GM23338 (cell line): ENCODE measurements around the gene PRPF39. TPM values are rescaled to one million over a fixed set of nuclear protein-coding genes. Genes with fewer than 3 reads are reported as not detected.

Experiments used
- ATAC-seq: fragments of 200-7000 bp; cut with Tn5 transposase; 3 replicates; pipeline ENCODE4 v1.9.1; 2020
- DNase-seq: peaks from one replicate; pipeline ENCODE4 v3.0.0-alpha.2; 2015; ENCODE audit warnings: low spot score
- H2AFZ ChIP-seq: fragments of 200-600 bp; sonication (generic); 2 replicates; pipeline ENCODE4 v1.8.0; 2016; ENCODE audit warnings: antibody characterized with exemption, mild to moderate bottlenecking, moderate library complexity
- H3F3A ChIP-seq: fragments of 200-600 bp; sonication (generic); replicated peaks from 2 replicates; pipeline ENCODE4 v1.8.0; 2017; ENCODE audit warnings: antibody characterized with exemption, mixed run types, low read depth
- H3K27ac ChIP-seq: fragments of 200-600 bp; sonication (generic); 2 replicates; pipeline ENCODE4 v1.6.1; 2016; ENCODE audit warnings: low read depth
- H3K27me3 ChIP-seq: fragments of 200-600 bp; sonication (generic); 2 replicates; pipeline ENCODE4 v1.8.0; 2016; ENCODE audit warnings: mild to moderate bottlenecking, mixed run types, moderate library complexity; ENCODE audit not compliant: insufficient read depth
- H3K36me3 ChIP-seq: fragments of 200-600 bp; sonication (generic); 2 replicates; pipeline ENCODE4 v1.8.0; 2016; ENCODE audit warnings: mild to moderate bottlenecking; ENCODE audit not compliant: insufficient read depth
- H3K4me1 ChIP-seq: fragments of 200-600 bp; sonication (generic); 2 replicates; pipeline ENCODE4 v1.8.0; 2016; ENCODE audit warnings: mild to moderate bottlenecking, moderate library complexity; ENCODE audit not compliant: insufficient read depth
- H3K4me2 ChIP-seq: fragments of 200-600 bp; sonication (generic); 2 replicates; pipeline ENCODE4 v1.7.1; 2017; ENCODE audit warnings: mixed run types
- H3K4me3 ChIP-seq: fragments of 200-600 bp; sonication (generic); 2 replicates; pipeline ENCODE4 v1.6.1; 2016; ENCODE audit warnings: mixed run types
- H3K79me2 ChIP-seq: fragments of 200-600 bp; sonication (generic); replicated peaks from 2 replicates; pipeline ENCODE4 v1.8.0; 2017; ENCODE audit warnings: mild to moderate bottlenecking; ENCODE audit not compliant: insufficient read depth
- H3K9me2 ChIP-seq: fragments of 200-600 bp; sonication (generic); 2 replicates; pipeline ENCODE4 v1.8.0; 2017; ENCODE audit not compliant: insufficient read depth
- H4K20me1 ChIP-seq: fragments of 200-600 bp; sonication (generic); replicated peaks from 2 replicates; pipeline ENCODE4 v1.8.0; 2017; ENCODE audit warnings: mild to moderate bottlenecking; ENCODE audit not compliant: insufficient read depth
- H3K27ac Mint-ChIP-seq: 2 replicates; pipeline ENCODE4 v1.8.0; 2020; ENCODE audit warnings: inconsistent platforms, mild to moderate bottlenecking, moderate library complexity, mixed read lengths
- H3K27me3 Mint-ChIP-seq: 3 replicates; pipeline ENCODE4 v1.8.0; 2022; ENCODE audit warnings: low read depth, mild to moderate bottlenecking, moderate library complexity, mixed read lengths, inconsistent platforms; ENCODE audit not compliant: insufficient read depth, poor library complexity
- H3K36me3 Mint-ChIP-seq: 3 replicates; pipeline ENCODE4 v1.8.0; 2021; ENCODE audit warnings: low read depth, mild to moderate bottlenecking, inconsistent platforms, moderate library complexity, mixed read lengths
- H3K4me1 Mint-ChIP-seq: 3 replicates; pipeline ENCODE4 v1.8.0; 2020; ENCODE audit warnings: mild to moderate bottlenecking, inconsistent platforms, mixed read lengths
- H3K4me3 Mint-ChIP-seq: 3 replicates; pipeline ENCODE4 v1.8.0; 2021; ENCODE audit warnings: moderate library complexity, mild to moderate bottlenecking, inconsistent platforms, mixed read lengths
- H3K9me3 Mint-ChIP-seq: 3 replicates; pipeline ENCODE4 v1.8.0; 2020; ENCODE audit warnings: moderate library complexity, mild to moderate bottlenecking, inconsistent platforms, mixed read lengths
- CREB1 ChIP-seq: fragments of 250-450 bp; sonication (Bioruptor Pico); IDR thresholded peaks from 2 replicates; pipeline ENCODE4 v1.5.0; 2020; ENCODE audit warnings: low read depth, mild to moderate bottlenecking, moderate library complexity
- CTCF ChIP-seq, 2 experiments: fragments of 200-600 bp in 1 of 2; sonication (generic) in 1 of 2; conservative IDR thresholded peaks; 2 replicates each; pipeline versions ENCODE4 v1.5.1 to v1.6.1; 2016 to 2017; ENCODE audit warnings: antibody characterized with exemption in 2 of 2, low read depth in 2 of 2, mild to moderate bottlenecking in 2 of 2, moderate library complexity in 1 of 2
- EZH2 ChIP-seq: fragments of 200-600 bp; sonication (generic); IDR thresholded peaks from one replicate; pipeline ENCODE4 v1.8.0; 2017; ENCODE audit warnings: antibody characterized with exemption, mild to moderate bottlenecking, low read depth; ENCODE audit not compliant: unreplicated experiment
- EZH2phosphoT487 ChIP-seq: fragments of 200-600 bp; sonication (generic); IDR thresholded peaks from one replicate; pipeline ENCODE4 v1.8.1; 2018; ENCODE audit warnings: antibody characterized with exemption; ENCODE audit not compliant: unreplicated experiment
- JUNB ChIP-seq: IDR thresholded peaks from one replicate; pipeline ENCODE4 v1.6.1; 2016; ENCODE audit warnings: antibody characterized with exemption; ENCODE audit not compliant: unreplicated experiment
- NANOG ChIP-seq: IDR thresholded peaks from 2 replicates; pipeline ENCODE4 v1.6.1; 2016; ENCODE audit warnings: antibody characterized with exemption, borderline replicate concordance
- POLR2AphosphoS5 ChIP-seq: IDR thresholded peaks from 2 replicates; pipeline ENCODE4 v1.6.1; 2016; ENCODE audit warnings: antibody characterized with exemption, low read depth
- REST ChIP-seq: IDR thresholded peaks from one replicate; pipeline ENCODE4 v1.6.1; 2018; ENCODE audit warnings: antibody characterized with exemption; ENCODE audit not compliant: unreplicated experiment
- STAT1 ChIP-seq: IDR thresholded peaks from one replicate; pipeline ENCODE4 v1.6.1; 2016; ENCODE audit warnings: antibody characterized with exemption; ENCODE audit not compliant: unreplicated experiment
- ZNF114 ChIP-seq: fragments of 250-450 bp; sonication (Bioruptor Pico); IDR thresholded peaks from 2 replicates; pipeline ENCODE4 v1.5.0; 2020; ENCODE audit warnings: mild to moderate bottlenecking, moderate library complexity
- ZNF331 ChIP-seq: fragments of 250-450 bp; sonication (Bioruptor Pico); IDR thresholded peaks from 2 replicates; pipeline ENCODE4 v1.5.0; 2020; ENCODE audit warnings: low read depth, mild to moderate bottlenecking, moderate library complexity
- ZNF462 ChIP-seq: fragments of 250-450 bp; sonication (Bioruptor Pico); IDR thresholded peaks from 2 replicates; pipeline ENCODE4 v1.5.0; 2020; ENCODE audit warnings: mild to moderate bottlenecking, moderate library complexity
- polyA plus RNA-seq: library from polyadenylated mRNA; unstranded; fragments of >200 nt; fragmentation: Nextera tagmentation; extraction: Ambion mirVana; gene quantifications from 2 replicates; pipeline ENCODE4 v1.2.1, GENCODE V29; 2016
- total RNA-seq: library from RNA; depleted of rRNA; stranded (reverse); fragments of >200 nt; shearing (Covaris generic); gene quantifications from 2 replicates; pipeline ENCODE4 v1.2.3, GENCODE V29; 2014

The PRPF39 gene
- total and polyA plus RNA-seq, 2 experiments from 2014 or later: 30.7 to 56.9 TPM

- no peak for TF ChIP-seq REST
- TF ChIP-seq STAT1: no peak
- TF ChIP-seq ZNF114 (CRISPR knock-in tag): no peak
- TF ChIP-seq EZH2: no peak
- TF ChIP-seq NANOG: no peak
Measured at GRCh38 chr14:45136399-45136798, 52.5 kb downstream of the PRPF39 start (continued).

GRCh38 chr14:45140661-45141187 lies 56.8 kb downstream of the PRPF39 start:
- Histone ChIP-seq H3K4me1 (peaks cover 13% of the 10 kb centered on the region; the same call in 1 of the 2 replicates), H4K20me1 (0 out of 2 replicates have a peak, but pooled peaks cover 8% of the 10 kb centered on the region), H3K27me3 (no peaks in the 10 kb centered on the region), H2AFZ (no peak overlapping the region), H3K4me3 (no peak overlapping the region), H3K79me2 (peaks cover 80% of the 10 kb centered on the region), H3K36me3 (no peaks in the 10 kb centered on the region), H3K4me2 (no peak overlapping the region), H3F3A (no peaks in the 10 kb centered on the region), H3K9me2 (no peaks in the 10 kb centered on the region), H3K27ac (no peak overlapping the region)
- Mint-ChIP-seq H3K36me3 (peaks cover 11% of the 10 kb centered on the region), H3K9me3 (no peaks in the 10 kb centered on the region), H3K4me1 (peaks cover 10% of the 10 kb centered on the region; the same call in 2 of the 3 replicates), H3K4me3 (no peak overlapping the region), H3K27ac (no peak overlapping the region), H3K27me3 (peaks cover 5% of the 10 kb centered on the region)
- peak; percentile 67 for ATAC-seq
- DNase-seq: peak; percentile 13
- no peak for TF ChIP-seq CREB1 (CRISPR knock-in tag)
- no peak for TF ChIP-seq ZNF462 (CRISPR knock-in tag)
- TF ChIP-seq JUNB: no peak
- TF ChIP-seq ZNF331: no peak
- TF ChIP-seq EZH2: no peak
- no peak for TF ChIP-seq ZNF114 (CRISPR knock-in tag)
- no peak for TF ChIP-seq POLR2AphosphoS5
- TF ChIP-seq CTCF (conservative IDR thresholded peaks at IDR 0.05; ENCODE audit: low read depth in 2 of 2): no peak
- no peak for TF ChIP-seq STAT1
- TF ChIP-seq EZH2phosphoT487: no peak
- TF ChIP-seq NANOG: no peak
